DMS153 treated with DMSO at 0.1 percent for 48 hours (cell line): ENCODE results near the gene ABCG1.

Experiments
- DNase-seq: peaks from one replicate; lab custom pipeline; 2025; ENCODE audit not compliant: unreplicated experiment; lab: John Stamatoyannopoulos, UW

The ABCG1 gene

DNA sequence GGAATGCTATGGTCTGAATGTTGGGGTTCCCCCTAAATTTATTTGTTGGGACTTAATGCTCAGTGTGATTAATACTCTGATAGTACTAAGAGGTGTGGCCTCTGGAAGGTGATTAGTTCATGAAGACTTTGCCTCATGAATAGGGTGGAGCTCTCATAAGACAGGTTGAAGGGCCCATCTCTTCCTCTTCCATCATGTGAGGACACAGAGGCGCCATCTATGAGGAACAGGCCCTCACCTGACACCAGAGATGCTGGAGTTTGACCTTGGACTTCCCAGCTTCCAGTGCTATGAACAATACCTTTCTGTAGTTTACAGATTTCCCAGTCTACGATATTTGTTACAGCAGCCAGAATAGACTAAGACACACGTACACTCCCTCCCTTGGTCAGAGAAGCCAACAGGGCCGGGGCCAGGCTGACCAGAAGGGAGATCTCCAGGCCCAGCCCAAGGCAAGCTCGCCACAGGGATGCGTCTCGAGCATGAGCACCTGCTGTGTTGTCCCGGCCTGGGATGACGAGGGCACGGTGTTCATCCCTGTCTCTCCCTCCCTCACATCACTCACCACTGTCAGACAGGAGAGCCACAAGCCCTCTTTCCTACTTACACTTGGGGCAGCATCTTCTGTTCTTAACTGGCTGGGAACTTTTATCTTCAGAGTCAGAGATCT is 4.7 kb upstream of the ABCG1 start:
- no peak for DNase-seq

- DNase-seq, result no peak
Observed at GRCh38 chr21:42214921-42215320, 4.0 kb upstream of the ABCG1 start.

DNA sequence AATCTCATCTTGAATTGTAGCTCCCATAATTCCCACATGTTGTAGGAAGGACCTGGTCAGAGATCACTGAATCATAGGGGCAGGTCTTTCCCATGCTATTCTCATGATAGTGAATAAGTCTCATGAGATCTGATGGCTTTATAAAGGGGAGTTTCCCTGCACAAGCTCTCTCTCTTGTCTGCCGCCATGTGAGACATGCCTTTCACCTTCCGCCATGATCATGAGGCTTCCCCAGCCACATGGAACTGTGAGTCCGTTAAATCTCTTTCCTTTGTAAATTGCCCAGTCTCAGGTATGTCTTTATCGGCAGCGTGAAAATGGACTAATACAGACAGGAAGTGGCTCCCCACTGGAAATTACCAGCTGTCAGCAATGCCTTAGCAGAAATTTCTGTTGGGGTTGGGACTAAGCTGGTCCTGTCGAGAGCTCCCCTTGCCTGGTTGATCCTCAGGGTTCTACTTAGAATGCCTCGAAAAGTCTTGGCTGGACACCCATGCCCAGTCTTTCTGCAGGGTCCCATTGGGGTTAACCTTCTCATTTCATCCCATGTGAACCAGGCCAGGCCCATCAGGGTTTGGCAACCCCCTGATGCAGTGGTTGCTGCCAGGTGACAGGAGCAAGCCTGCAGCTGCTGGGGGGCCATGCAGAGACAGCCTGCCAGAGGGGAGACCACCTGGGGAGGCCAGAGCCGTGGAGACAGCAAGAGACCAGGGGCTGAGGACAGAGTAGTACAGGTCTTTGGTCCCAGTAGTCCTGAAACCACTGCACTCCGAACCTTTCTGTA is 2.8 kb upstream of the ABCG1 start:
- no peak for DNase-seq

DNA sequence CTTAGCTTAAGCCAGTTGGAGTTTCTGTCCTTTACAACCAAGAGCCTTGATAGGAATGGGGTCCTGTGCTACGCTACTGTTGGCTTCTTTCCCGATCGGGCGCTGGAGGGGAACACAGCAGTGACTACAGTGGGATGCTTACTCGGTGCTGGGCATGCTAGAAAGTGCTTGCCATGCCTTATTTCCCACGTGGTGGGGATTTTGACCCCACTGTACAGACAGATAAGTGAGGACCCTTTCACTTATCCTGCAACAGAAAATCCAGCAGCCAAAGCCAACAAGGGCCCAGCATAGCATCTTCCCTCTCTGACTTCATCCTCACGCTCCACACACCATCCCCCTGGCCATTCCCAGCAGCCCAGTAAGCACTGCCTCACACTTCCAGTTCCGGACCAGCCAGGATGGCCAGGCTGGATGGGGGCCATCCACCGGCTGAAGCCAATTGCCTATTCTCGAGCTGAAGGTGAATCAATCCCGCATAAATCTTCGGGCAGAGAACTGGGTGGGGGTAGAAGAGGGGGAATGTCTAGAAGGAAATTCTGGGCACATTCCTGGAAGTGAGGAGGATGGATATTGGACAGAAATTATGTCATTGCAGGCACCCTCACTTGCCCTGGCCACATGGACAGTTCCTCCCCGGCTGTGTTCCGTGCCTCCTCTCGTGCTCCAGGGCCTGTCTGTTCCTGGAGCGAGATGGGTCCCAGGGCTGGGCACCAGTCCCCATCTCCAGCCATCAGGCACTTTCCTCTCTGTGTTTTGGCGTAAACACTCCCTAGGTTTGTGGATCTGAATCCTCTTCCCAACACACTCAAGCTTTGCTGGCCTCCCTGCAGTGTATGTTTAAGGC is 2.0 kb upstream of the ABCG1 start:
- DNase-seq, result no peak

DNA sequence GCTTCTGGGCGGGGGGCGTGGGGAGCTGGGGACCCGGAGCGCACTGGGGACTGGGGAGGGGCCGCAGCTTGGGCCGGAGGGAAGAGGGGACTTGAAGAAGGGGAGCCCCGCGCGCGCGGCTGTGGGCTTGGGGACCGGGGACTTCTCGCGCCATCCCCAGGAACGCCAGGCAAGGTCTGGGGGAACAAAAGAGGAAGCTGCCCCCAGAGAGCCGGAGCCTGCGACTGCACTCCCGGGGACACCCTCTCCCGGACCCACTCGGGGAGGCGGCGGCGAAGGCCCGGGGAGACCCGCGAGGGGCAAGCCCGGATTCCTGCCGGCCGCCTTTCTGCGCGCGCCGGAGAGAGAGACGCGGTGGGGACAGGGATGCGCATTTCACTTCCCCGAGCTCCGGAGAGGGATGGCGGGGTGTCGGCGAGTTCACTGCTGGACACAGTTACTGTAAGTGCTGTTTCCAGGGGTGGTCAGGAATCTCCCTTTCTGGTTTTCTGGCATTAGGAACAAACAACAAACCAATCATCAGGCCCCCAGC is 732 bp downstream of the ABCG1 start:
- no peak for DNase-seq

DNA sequence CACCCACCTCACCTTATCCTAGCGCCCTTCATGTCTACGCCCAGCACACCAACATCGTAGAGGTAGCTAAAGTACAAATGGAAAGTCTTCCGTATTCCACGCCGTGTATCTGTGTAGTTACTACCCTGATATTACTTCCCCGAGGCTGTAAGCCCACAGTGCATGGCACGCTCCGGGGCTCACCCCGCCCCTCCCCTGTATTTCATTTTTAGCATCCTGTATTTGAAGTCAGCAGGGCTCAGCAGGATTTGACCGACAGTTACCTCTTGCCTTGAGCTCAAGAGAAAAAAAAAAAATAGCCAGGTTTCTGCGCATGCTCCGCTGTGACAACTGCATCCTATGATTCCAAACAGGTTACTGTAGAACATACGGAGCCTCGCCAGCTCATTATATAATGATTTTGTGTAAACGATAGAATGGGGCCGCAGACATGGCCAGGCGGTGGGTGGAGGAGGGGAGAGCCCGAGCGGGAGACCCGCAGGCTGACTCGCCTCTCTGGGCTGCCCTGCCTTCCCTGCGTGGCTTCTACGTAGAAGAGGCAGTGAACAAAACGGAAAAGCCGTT is 1.3 kb downstream of the ABCG1 start:
- DNase-seq, result peak; percentile 90

GRCh38 chr21:42221581-42222345 is 2.8 kb downstream of the ABCG1 start:
- no peak for DNase-seq

DNA sequence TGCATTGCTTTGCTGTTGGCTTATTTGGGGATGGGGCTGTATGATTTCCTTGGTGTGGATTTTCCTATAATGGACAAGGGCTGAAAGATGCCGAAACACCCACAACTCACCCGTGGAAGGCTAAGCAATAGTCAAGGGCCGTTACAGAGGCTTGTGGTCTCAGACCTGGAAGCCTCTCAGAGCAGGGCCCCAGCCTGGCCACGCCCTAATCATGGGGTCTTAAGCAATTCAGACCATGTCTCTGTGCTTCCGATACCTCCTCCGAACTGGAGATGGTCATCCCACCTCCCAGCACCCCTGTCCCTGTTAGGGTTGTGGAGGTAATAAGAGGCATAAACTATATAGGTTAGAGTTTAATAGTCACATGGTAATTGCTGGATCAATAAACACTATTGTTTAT is 3.4 kb downstream of the ABCG1 start:
- no peak for DNase-seq

GRCh38 chr21:42222821-42223390 is 4.0 kb downstream of the ABCG1 start:
- DNase-seq, result no peak

DNA sequence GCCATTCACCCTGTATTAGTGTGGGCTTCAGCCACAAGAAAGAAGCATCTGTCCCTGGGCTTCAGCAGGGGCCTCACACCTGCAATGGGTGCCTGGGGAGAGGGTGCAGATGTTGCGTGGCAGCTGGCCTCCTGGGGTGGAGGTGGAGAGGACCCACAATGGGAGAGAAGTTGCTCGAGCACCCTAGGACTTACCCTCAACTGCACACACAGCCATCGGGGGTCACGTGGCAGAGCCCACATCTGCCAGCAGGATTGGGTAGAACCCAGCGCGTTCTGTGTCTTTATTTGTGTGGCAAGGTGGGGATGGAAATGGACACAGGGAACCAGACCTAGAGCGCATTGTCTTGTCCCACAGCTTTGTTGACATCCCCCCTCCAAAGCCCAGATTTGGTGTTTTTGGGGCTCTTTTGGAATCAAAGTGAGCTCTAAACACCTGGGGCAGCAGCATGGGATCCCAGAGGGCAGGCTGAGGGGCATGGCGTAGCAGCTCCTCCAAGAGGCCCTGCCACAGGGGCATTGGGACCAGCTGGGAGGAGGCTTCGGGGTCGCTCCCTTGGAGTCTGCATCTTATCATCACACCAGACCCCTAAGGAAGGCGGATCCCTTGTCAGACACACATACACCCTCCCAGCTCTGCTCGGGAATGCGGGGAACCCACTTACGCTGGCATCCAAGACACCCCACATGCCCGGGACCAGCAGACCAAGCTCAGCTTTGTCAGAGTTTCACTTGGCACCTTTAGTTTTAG is 5.1 kb downstream of the ABCG1 start:
- no peak for DNase-seq

- no peak for DNase-seq
Observed at GRCh38 chr21:42225042-42225441, 6.1 kb downstream of the ABCG1 start.

DNA sequence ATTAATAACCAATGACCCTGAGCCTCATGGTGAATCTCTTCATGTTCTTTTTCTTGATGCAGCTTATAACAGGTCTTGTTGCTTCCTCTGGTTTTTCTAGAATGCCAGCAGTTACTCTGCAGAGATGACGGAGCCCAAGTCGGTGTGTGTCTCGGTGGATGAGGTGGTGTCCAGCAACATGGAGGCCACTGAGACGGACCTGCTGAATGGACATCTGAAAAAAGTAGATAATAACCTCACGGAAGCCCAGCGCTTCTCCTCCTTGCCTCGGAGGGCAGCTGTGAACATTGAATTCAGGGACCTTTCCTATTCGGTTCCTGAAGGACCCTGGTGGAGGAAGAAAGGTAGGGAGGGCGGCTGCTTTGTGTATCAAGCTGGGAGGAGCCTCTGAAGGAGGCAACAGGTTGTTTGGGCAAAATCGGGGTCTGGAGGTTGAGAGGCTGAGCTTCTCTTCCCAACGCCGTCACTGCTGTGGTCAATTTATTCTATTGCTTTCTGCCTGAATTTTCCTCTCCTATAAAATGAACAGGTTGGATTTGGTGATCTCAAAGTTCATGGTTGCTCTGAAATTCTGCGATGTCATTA is 6.7 kb downstream of the ABCG1 start:
- DNase-seq, result no peak

DNA sequence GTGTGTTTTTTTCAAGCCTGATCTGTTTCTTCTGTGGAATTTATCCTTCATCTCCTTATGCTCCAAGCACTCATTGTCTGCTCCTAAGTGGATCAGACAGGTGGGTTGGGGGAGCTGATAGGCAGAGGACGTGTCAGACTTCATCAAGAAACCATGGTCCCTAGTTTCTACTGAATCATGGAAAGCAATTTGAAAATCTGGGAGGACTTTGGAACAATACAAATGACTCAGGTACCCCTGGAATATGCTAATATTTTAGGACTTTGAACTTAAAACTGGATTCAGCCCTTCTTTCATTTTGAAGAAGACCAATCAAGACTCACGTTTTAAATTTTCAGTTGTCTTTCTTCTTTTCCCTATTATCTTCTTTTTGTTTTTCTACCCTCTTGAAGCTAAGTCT is 7.7 kb downstream of the ABCG1 start:
- DNase-seq, result no peak

GRCh38 chr21:42227909-42228708 is 9.2 kb downstream of the ABCG1 start:
- peak; percentile 81 for DNase-seq

DNA sequence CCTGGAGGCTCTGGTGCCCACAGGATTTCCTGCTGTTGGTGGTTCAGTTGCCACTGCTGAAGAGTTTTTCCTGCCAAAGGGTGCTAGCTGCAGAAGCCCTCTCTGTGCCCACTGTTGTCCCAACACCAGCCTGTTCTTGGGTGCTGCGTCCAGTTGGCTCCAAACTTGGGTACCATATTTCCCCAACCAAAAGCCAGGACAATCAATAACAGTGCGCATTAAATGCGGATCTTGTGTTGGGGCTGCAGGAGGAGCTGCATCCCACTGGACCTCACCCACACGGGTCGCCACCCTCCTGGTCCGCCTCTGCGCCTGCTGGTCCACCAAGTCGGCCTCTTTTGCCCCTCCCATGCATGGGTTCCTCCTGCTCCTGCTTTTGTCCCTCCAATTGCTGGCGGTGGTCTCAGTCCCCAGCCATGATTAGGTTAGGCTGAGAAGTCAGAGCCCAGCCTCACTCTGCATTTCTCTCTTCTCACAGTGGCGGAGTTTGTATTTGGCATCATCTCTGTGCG is 9.8 kb downstream of the ABCG1 start:
- DNase-seq, result no peak

GRCh38 chr21:42229676-42230075 is 10.7 kb downstream of the ABCG1 start:
- no peak for DNase-seq

DNA sequence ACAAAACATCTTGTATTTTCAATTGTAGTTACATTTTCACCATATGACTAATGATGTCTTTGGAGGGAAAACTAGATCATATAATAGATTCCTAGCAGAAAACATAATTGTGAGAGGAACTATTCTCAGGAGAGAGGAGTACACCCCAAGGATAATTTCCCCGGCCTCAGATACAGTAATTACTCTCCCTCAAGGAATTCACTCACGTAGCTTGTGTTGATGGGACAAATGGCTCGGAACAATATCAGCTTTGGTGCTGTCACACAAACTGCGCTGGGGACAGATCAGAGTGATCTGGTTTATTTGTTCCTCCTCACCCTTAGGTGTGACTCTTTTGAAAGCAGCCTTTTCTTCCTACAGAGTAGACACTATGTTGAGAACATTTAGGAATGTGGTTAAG is 11.2 kb downstream of the ABCG1 start:
- DNase-seq, result no peak

GRCh38 chr21:42230636-42231035 is 11.7 kb downstream of the ABCG1 start:
- DNase-seq, result no peak
